Measurements from ENCODE around the gene GLB1L2. TPM values are rescaled to one million over a fixed set of nuclear protein-coding genes. Genes with fewer than 3 reads are reported as not detected.

GLB1L2 gene
- total and polyA plus RNA-seq, 2 of the 4 experiments (the other 2 are of a cell fraction) = under 0.01 to 0.26 TPM

GRCh38 chr11:134404575-134405341, 73.0 kb downstream of the GLB1L2 start:
- Histone ChIP-seq H3K9me1 (ENCODE audit: insufficient read depth, low read length) (no peaks in the 10 kb centered on the region), H3K4me1 (ENCODE audit: control insufficient read depth, insufficient read depth, low read length) (no peaks in the 10 kb centered on the region), H2BK120ac (ENCODE audit: low read depth, low read length) (no peak overlapping the region), H3K27ac (ENCODE audit: insufficient read depth, low read length) (no peak overlapping the region), H3K79me1 (ENCODE audit: low read depth in 1 of 2, low read length in 2 of 2) (no peaks in the 10 kb centered on the region), H3K4me3 (ENCODE audit: insufficient read depth, low read depth, low read length) (no peak overlapping the region), H3K18ac (ENCODE audit: low read depth, low read length) (no peak overlapping the region), H2BK15ac (ENCODE audit: low read depth, low read length) (no peak overlapping the region), H4K20me1 (ENCODE audit: insufficient read depth, low read length) (no peaks in the 10 kb centered on the region), H3K23ac (ENCODE audit: low read depth, low read length) (no peak overlapping the region), H4K5ac (ENCODE audit: low read depth, low read length) (no peak overlapping the region), H2BK20ac (ENCODE audit: low read depth, low read length) (no peak overlapping the region), H3K4ac (ENCODE audit: low read depth, low read length) (no peak overlapping the region), H2AK9ac (replicated peaks; ENCODE audit: low read depth, low read length, poor library complexity) (no peak overlapping the region), H3K27me3 (ENCODE audit: control insufficient read depth, insufficient read depth, low read length) (no peaks in the 10 kb centered on the region), H2AFZ (replicated peaks; ENCODE audit: low read length, poor library complexity) (no peak overlapping the region), H3K9ac (ENCODE audit: low read depth, low read length) (no peak overlapping the region), H3K9me3 (ENCODE audit: control insufficient read depth, insufficient read depth, low read length) (peaks cover 8% of the 10 kb centered on the region), H4K91ac (ENCODE audit: insufficient read depth, low read depth, low read length) (no peak overlapping the region), H4K8ac (ENCODE audit: low read depth in 2 of 2, low read length in 2 of 2) (no peak overlapping the region), H3K14ac (replicated peaks; ENCODE audit: low read depth, low read length) (no peak overlapping the region), H3K4me2 (ENCODE audit: low read depth, low read length) (no peak overlapping the region), H2BK5ac (ENCODE audit: low read depth, low read length, poor library complexity, severe bottlenecking) (no peak overlapping the region), H3K36me3 (ENCODE audit: control insufficient read depth, insufficient read depth, low read length) (no peaks in the 10 kb centered on the region), H3K56ac (ENCODE audit: extremely low read depth, insufficient read depth, low read length) (no peak overlapping the region), H2AK5ac (ENCODE audit: low read depth, low read length) (no peak overlapping the region)
- CTCF ChIA-PET = no interaction called here
- ATAC-seq (ENCODE audit: low read depth) (no peak), DNase-seq (no peak)
- no peak for TF ChIP-seq MAFK (IDR thresholded peaks at IDR 0.05; ENCODE audit: low read depth, low read length)
- no peak for TF ChIP-seq RAD21 (IDR thresholded peaks at IDR 0.05; ENCODE audit: low read length)
- no peak for TF ChIP-seq CHD1 (IDR thresholded peaks at IDR 0.05; ENCODE audit: low read depth, low read length)
- POLR2A ChIA-PET (ENCODE audit: unreplicated experiment) = no interaction called here
- intact Hi-C loops (cut with micrococcal nuclease) = no loop called here
- in situ Hi-C loops (cut with MboI; ENCODE audit: low sequenced_read_pairs) = no loop called here
- BruUV-seq (replicated peaks) = no TSS peak
- 70% methylated on average over 8 of the region's 30 CpGs; no CpG with 5 or more reads in 1 of the 2 experiments for WGBS, 2 experiments (ENCODE audit: extremely low coverage in 2 of 2, insufficient read length in 1 of 2)
- dilution Hi-C loops (cut with HindIII; ENCODE audit: low sequenced_read_pairs, unreplicated experiment) = no loop called here
